Keratinocyte (primary cell): ENCODE results near the gene CAND1. TPM values are rescaled to one million over a fixed set of nuclear protein-coding genes. Genes with fewer than 3 reads are reported as not detected.

Experiments used
- DNase-seq: peaks from one replicate; pipeline ENCODE4 v3.0.0-alpha.2; 2011; ENCODE audit warnings: low read depth, missing footprints, low spot score
- FAIRE-seq: peaks from 2 replicates; lab custom pipeline; 2011; peaks lifted over from hg19 to GRCh38; lab: Jason Lieb, UNC
- H2AFZ ChIP-seq: 2 replicates; pipeline ENCODE4 v1.6.0; 2012; ENCODE audit warnings: low read length, control low read depth, inconsistent platforms; ENCODE audit not compliant: control insufficient read depth
- H3K27ac ChIP-seq: 2 replicates; pipeline ENCODE4 v1.5.1; 2011; ENCODE audit warnings: low read length; ENCODE audit not compliant: control insufficient read depth, insufficient read depth
- H3K27me3 ChIP-seq: 3 replicates; pipeline ENCODE4 v1.6.0; 2011; ENCODE audit warnings: low read length; ENCODE audit not compliant: control insufficient read depth, insufficient read depth; ENCODE audit errors: extremely low read depth
- H3K36me3 ChIP-seq, 2 experiments: 2 replicates in 1 of 2; 3 replicates in 1 of 2; pipeline ENCODE4 v1.5.1; 2011; ENCODE audit warnings: low read length in 2 of 2, mild to moderate bottlenecking in 1 of 2; ENCODE audit not compliant: control insufficient read depth in 2 of 2, insufficient read depth in 2 of 2; ENCODE audit errors: extremely low read depth in 1 of 2
- H3K4me1 ChIP-seq: 3 replicates; pipeline ENCODE4 v1.5.1; 2011; ENCODE audit warnings: low read length; ENCODE audit not compliant: control insufficient read depth, insufficient read depth; ENCODE audit errors: extremely low read depth
- H3K4me2 ChIP-seq: 3 replicates; pipeline ENCODE4 v1.6.0; 2011; ENCODE audit warnings: low read depth, low read length; ENCODE audit not compliant: control insufficient read depth, insufficient read depth; ENCODE audit errors: extremely low read depth
- H3K4me3 ChIP-seq, 3 experiments: fragments of 200-600 bp in 1 of 3; sonication (generic) in 1 of 3; 2 replicates in 2 of 3; 3 replicates in 1 of 3; pipeline ENCODE4 v1.5.1; 2011 to 2016; ENCODE audit warnings: low read length in 3 of 3, mild to moderate bottlenecking in 3 of 3, control low read depth in 2 of 3, inconsistent platforms in 1 of 3, low read depth in 1 of 3, mixed read lengths in 1 of 3, mixed run types in 1 of 3, moderate library complexity in 1 of 3; ENCODE audit not compliant: control insufficient read depth in 2 of 3, insufficient read depth in 2 of 3; ENCODE audit errors: extremely low read depth in 1 of 3
- H3K79me2 ChIP-seq: 2 replicates; pipeline ENCODE4 v1.6.0; 2012; ENCODE audit warnings: low read length; ENCODE audit not compliant: control insufficient read depth, insufficient read depth
- H3K9ac ChIP-seq: 3 replicates; pipeline ENCODE4 v1.6.0; 2011; ENCODE audit warnings: low read length; ENCODE audit not compliant: control insufficient read depth, insufficient read depth; ENCODE audit errors: extremely low read depth
- H3K9me1 ChIP-seq: 3 replicates; pipeline ENCODE4 v1.6.0; 2011; ENCODE audit warnings: low read length; ENCODE audit not compliant: control insufficient read depth, insufficient read depth; ENCODE audit errors: extremely low read depth
- H3K9me3 ChIP-seq: 2 replicates; pipeline ENCODE4 v1.5.1; 2012; ENCODE audit warnings: low read depth, low read length; ENCODE audit not compliant: control insufficient read depth
- H4K20me1 ChIP-seq: 3 replicates; pipeline ENCODE4 v1.6.0; 2011; ENCODE audit warnings: low read length; ENCODE audit not compliant: control insufficient read depth, insufficient read depth; ENCODE audit errors: extremely low read depth
- CTCF ChIP-seq, 3 experiments: IDR thresholded peaks in 1 of 3; conservative IDR thresholded peaks in 1 of 3; optimal IDR thresholded peaks in 1 of 3; 2 replicates in 2 of 3; 3 replicates in 1 of 3; pipeline versions ENCODE3 to v1.5.1; 2011; ENCODE audit warnings: low read length in 3 of 3, mild to moderate bottlenecking in 3 of 3, moderate library complexity in 2 of 3, control low read depth in 1 of 3, inconsistent platforms in 1 of 3; ENCODE audit not compliant: insufficient read depth in 2 of 3; ENCODE audit errors: extremely low read depth in 1 of 3
- EZH2 ChIP-seq: IDR thresholded peaks from one replicate; pipeline ENCODE4 v1.6.1; 2012; ENCODE audit warnings: inconsistent platforms, mild to moderate bottlenecking, low read length, moderate library complexity
- dilution Hi-C: fragments of 300-500 bp; cut with MboI; formaldehyde crosslinking; loops from one replicate; pipeline ENCODE4 v1.7.0; 2020; ENCODE audit warnings: low sequenced_read_pairs; ENCODE audit not compliant: extremely low pct_ligation_motif_present
- polyA minus RNA-seq, 3 experiments: library from RNA; depleted of rRNA, polyadenylated mRNA; stranded (reverse); fragments of >200 nt; gene quantifications; 1 replicate in 1 of 3; 2 replicates in 1 of 3; 3 replicates in 1 of 3; pipeline ENCODE4 v1.2.3, GENCODE V29; 2011
- polyA plus RNA-seq, 5 experiments: library from polyadenylated mRNA; depleted of rRNA in 3 of 5; stranded (reverse) in 3 of 5; stranded (forward) in 1 of 5; unstranded in 1 of 5; fragments of >200 nt; gene quantifications; 1 replicate in 1 of 5; 2 replicates in 3 of 5; 3 replicates in 1 of 5; pipeline versions ENCODE4 v1.2.1 to v1.2.3, GENCODE V29; 2011 to 2012; ENCODE audit warnings: missing spikeins in 2 of 5, low read depth in 1 of 5, low replicate concordance in 1 of 5

The CAND1 gene
- 56.0 to 121 TPM (median 80.7 TPM) in 3 replicates for polyA plus RNA-seq
- polyA plus RNA-seq (2011; ENCODE audit: low read depth): 57.9 TPM
- polyA plus RNA-seq (2011; cell fraction: cytosol; rRNA removed): 26.7 and 56.4 TPM in 2 replicates
- polyA plus RNA-seq (2011; cell fraction: nucleus; rRNA removed): 63.0 and 86.8 TPM in 2 replicates
- polyA plus RNA-seq (2012; ENCODE audit: low replicate concordance): 49.1 and 66.4 TPM in 2 replicates
- polyA minus RNA-seq: 21.2 to 132 TPM (median 60.6 TPM) in 3 replicates
- polyA minus RNA-seq (2011; cell fraction: cytosol; rRNA and poly(A)+ RNA removed): 62.3 TPM
- 48.9 and 141 TPM in 2 replicates for polyA minus RNA-seq (2011; cell fraction: nucleus; rRNA and poly(A)+ RNA removed)

GRCh38 chr12:67268896-67269632, at the start of gene CAND1:
CAND1 (plus strand) TSS chr12:67269358; CDS start chr12:67269718, 360 bp downstream.
- FAIRE-seq (no peak), DNase-seq (peak; percentile 93)
- H3K27me3 ChIP-seq: no peaks in the 10 kb centered on the region
- peak within 1 kb of the TSS; percentile 90 for H3K9ac ChIP-seq
- peaks cover 45% of the 10 kb centered on the region for H3K79me2 ChIP-seq
- H3K27ac ChIP-seq: peak within 1 kb of the TSS; percentile 97
- H2AFZ ChIP-seq: peak within 1 kb of the TSS; percentile 97
- no peaks in the 10 kb centered on the region for H3K9me3 ChIP-seq
- dilution Hi-C loops: no loop called here
- H3K9me1 ChIP-seq: no peaks in the 10 kb centered on the region
- no peaks in the 10 kb centered on the region for H3K36me3 ChIP-seq
- no peaks in the 10 kb centered on the region for H4K20me1 ChIP-seq
- peak within 1 kb of the TSS; percentile 91 for H3K4me2 ChIP-seq
- H3K4me3 ChIP-seq: peak within 1 kb of the TSS; percentile 96 to 98 (median 97)
- H3K4me1 ChIP-seq: peaks cover 15% of the 10 kb centered on the region
- TF ChIP-seq CTCF (optimal IDR thresholded peaks at IDR 0.05 in 1 of 3, IDR thresholded peaks at IDR 0.05 in 1 of 3, conservative IDR thresholded peaks at IDR 0.05 in 1 of 3; ENCODE audit: extremely low read depth in 1 of 3, insufficient read depth in 2 of 3, low read length in 3 of 3): peak in 1 of 3 experiments; percentile 31
- TF ChIP-seq EZH2: no peak

GRCh38 chr12:67220065-67220464, 49.1 kb upstream of the CAND1 start:
- Histone ChIP-seq H3K79me2 (no peaks in the 10 kb centered on the region), H3K9ac (no peak overlapping the region), H3K27me3 (peaks cover 7% of the 10 kb centered on the region), H3K4me1 (no peaks in the 10 kb centered on the region), H3K9me1 (no peaks in the 10 kb centered on the region), H3K9me3 (no peaks in the 10 kb centered on the region), H2AFZ (no peak overlapping the region), H3K27ac (no peak overlapping the region), H3K36me3 (no peaks in the 10 kb centered on the region), H3K4me3 (no peak overlapping the region), H4K20me1 (no peaks in the 10 kb centered on the region), H3K4me2 (no peak overlapping the region)
- peak; percentile 49 for FAIRE-seq
- no peak for DNase-seq
- dilution Hi-C loops: no loop called here
- TF ChIP-seq EZH2 (no peak), CTCF (optimal IDR thresholded peaks at IDR 0.05 in 1 of 3, IDR thresholded peaks at IDR 0.05 in 1 of 3, conservative IDR thresholded peaks at IDR 0.05 in 1 of 3; ENCODE audit: extremely low read depth in 1 of 3, insufficient read depth in 2 of 3, low read length in 3 of 3) (peak in 2 of 3 experiments; percentile 43 to 78)
